K562 (cell line): Measurements from ENCODE around the gene ABCA7. TPM values are rescaled to one million over a fixed set of nuclear protein-coding genes. Genes with fewer than 3 reads are reported as not detected.
A peak's percentile ranks its signal among the peaks of the same experiment; 100 is the strongest.

Source experiments
- ATAC-seq: fragments of 200-7000 bp; cut with Tn5 transposase; 3 replicates; pipeline ENCODE4 v1.9.1; 2020; ENCODE audit warnings: moderate library complexity
- BruUV-seq: library from RNA; stranded (reverse); fragments of 400-500 nt; replicated peaks from 2 replicates; lab custom pipeline; 2021; lab: Mats Ljungman, UMichigan
- CTCF ChIA-PET: fragments of 300-600 bp; formaldehyde crosslinking; extraction: SDS; loops from one replicate; lab custom pipeline; 2021; ENCODE audit warnings: low intra/inter-chr PET ratio; lab: Yijun Ruan, JAX
- POLR2A ChIA-PET: fragments of 300-600, 350-650 bp; sonication (Branson Sonifier 250); formaldehyde crosslinking; extraction: SDS; loops from one replicate; lab custom pipeline; 2021; ENCODE audit warnings: antibody characterized with exemption, inconsistent platforms; lab: Yijun Ruan, JAX
- DNase-seq, 4 experiments: peaks; one replicate each; pipeline versions ENCODE4 v3.0.0 to v3.0.0-alpha.2; 2011 to 2018; ENCODE audit warnings: low spot score in 3 of 4, mixed read lengths in 3 of 4; ENCODE audit errors: extremely low read depth in 1 of 4
- FAIRE-seq: peaks from 2 replicates; lab custom pipeline; 2011; peaks lifted over from hg19 to GRCh38; lab: Jason Lieb, UNC
- H2AFZ ChIP-seq: 2 replicates; pipeline ENCODE4 v1.6.0; 2011; ENCODE audit warnings: low read depth, low read length, control low read depth, inconsistent platforms
- H3K27ac ChIP-seq: fragments of 200-600 bp; 3 replicates; pipeline ENCODE4 v1.8.0; 2011; ENCODE audit warnings: low read depth, mild to moderate bottlenecking, control low read depth, inconsistent platforms, low read length, moderate library complexity, mixed read lengths; ENCODE audit errors: extremely low read depth
- H3K27me3 ChIP-seq, 2 experiments: fragments of 300-600 bp in 1 of 2; 2 replicates in 1 of 2; 3 replicates in 1 of 2; pipeline versions ENCODE4 v1.6.0 to v1.8.0; 2011; ENCODE audit warnings: inconsistent platforms in 2 of 2, low read length in 2 of 2, mild to moderate bottlenecking in 1 of 2, mixed read lengths in 1 of 2, moderate library complexity in 1 of 2; ENCODE audit not compliant: control insufficient read depth in 2 of 2, insufficient read depth in 2 of 2
- H3K36me3 ChIP-seq: fragments of 300-600 bp; 3 replicates; pipeline ENCODE4 v1.8.0; 2011; ENCODE audit warnings: mild to moderate bottlenecking, low read length, inconsistent platforms; ENCODE audit not compliant: control insufficient read depth, insufficient read depth
- H3K4me1 ChIP-seq, 2 experiments: fragments of 200-600 bp in 1 of 2; replicated peaks in 1 of 2; 2 replicates in 1 of 2; 3 replicates in 1 of 2; pipeline versions ENCODE4 v1.5.1 to v1.8.0; 2011; ENCODE audit warnings: inconsistent platforms in 2 of 2, low read length in 2 of 2, mild to moderate bottlenecking in 1 of 2, mixed read lengths in 1 of 2, moderate library complexity in 1 of 2; ENCODE audit not compliant: control insufficient read depth in 2 of 2, insufficient read depth in 2 of 2
- H3K4me2 ChIP-seq: 2 replicates; pipeline ENCODE4 v1.6.1; 2011; ENCODE audit warnings: low read length, control low read depth, inconsistent platforms, mixed read lengths; ENCODE audit not compliant: insufficient read depth
- H3K4me3 ChIP-seq: fragments of 200-600 bp; sonication (generic), shearing (Covaris generic); 2 replicates; pipeline ENCODE4 v1.5.1; 2016; ENCODE audit warnings: control low read depth, inconsistent platforms
- H3K79me2 ChIP-seq: fragments of 200-600 bp; 3 replicates; pipeline ENCODE4 v1.8.0; 2011; ENCODE audit warnings: low read length, inconsistent platforms; ENCODE audit not compliant: control insufficient read depth, insufficient read depth
- H3K9ac ChIP-seq, 2 experiments: 2 replicates each; pipeline versions ENCODE4 v1.6.0 to v1.6.1; 2011; ENCODE audit warnings: low read depth in 2 of 2, low read length in 2 of 2, control low read depth in 1 of 2, inconsistent platforms in 1 of 2, mild to moderate bottlenecking in 1 of 2, mixed read lengths in 1 of 2; ENCODE audit not compliant: insufficient read depth in 1 of 2
- H3K9me1 ChIP-seq: one replicate; pipeline ENCODE4 v1.6.0; 2011; ENCODE audit warnings: inconsistent platforms, mild to moderate bottlenecking, low read length, moderate library complexity; ENCODE audit not compliant: control insufficient read depth, insufficient read depth
- H3K9me3 ChIP-seq: replicated peaks from 2 replicates; pipeline ENCODE4 v1.5.1; 2011; ENCODE audit warnings: low read depth, low read length, inconsistent platforms; ENCODE audit not compliant: control insufficient read depth, insufficient read depth
- H4K20me1 ChIP-seq: replicated peaks from 2 replicates; pipeline ENCODE4 v1.6.1; 2011; ENCODE audit warnings: low read length, inconsistent platforms, mixed read lengths; ENCODE audit not compliant: control insufficient read depth, insufficient read depth
- FOXJ2 ChIP-seq: fragments of 200-800 bp; sonication (Bioruptor generic); IDR thresholded peaks from 2 replicates; pipeline ENCODE4 v1.6.1; 2016; ENCODE audit warnings: missing genetic modification characterization, missing compliant biosample characterization
- KDM2B ChIP-seq: fragments of 250-450 bp; sonication (Bioruptor Pico); IDR thresholded peaks from 2 replicates; pipeline ENCODE4 v1.8.0; 2021; ENCODE audit warnings: mild to moderate bottlenecking, moderate library complexity
- POLR2G ChIP-seq: fragments of 200-400 bp; formaldehyde crosslinking; IDR thresholded peaks from 2 replicates; pipeline ENCODE4 v1.6.1; 2017; ENCODE audit warnings: low read depth, mild to moderate bottlenecking, antibody characterized with exemption, low read length, moderate library complexity
- RBFOX2 ChIP-seq: fragments of 200-400 bp; formaldehyde crosslinking; IDR thresholded peaks from 2 replicates; pipeline ENCODE4 v1.6.1; 2017; ENCODE audit warnings: low read depth, mild to moderate bottlenecking, low read length, moderate library complexity
- ZBTB33 ChIP-seq: sonication (generic); formaldehyde crosslinking; IDR thresholded peaks from 2 replicates; pipeline ENCODE4 v1.8.1; 2023; ENCODE audit warnings: mild to moderate bottlenecking, missing genetic modification reagents
- WGBS: fragments of 100-300 bp; shearing (Covaris generic); methylation state at CpG from one replicate; pipeline ENCODE4 v1.1.6; 2016; ENCODE audit warnings: low coverage, mixed read lengths; ENCODE audit not compliant: insufficient coverage; ENCODE audit errors: missing lambda C conversion rate; 5-methylcytosine and 5-hydroxymethylcytosine counted together
- in situ Hi-C: fragments of 300-500 bp; cut with MboI; formaldehyde crosslinking; loops from 4 replicates; pipeline ENCODE4 v1.15.0; 2018; ENCODE audit warnings: inconsistent platforms, mixed read lengths
- intact Hi-C: fragments of 100-400 bp; cut with micrococcal nuclease; formaldehyde crosslinking; loops from 2 replicates; pipeline ENCODE4 v1.14.2; 2022
- polyA plus RNA-seq, 8 experiments: library from polyadenylated mRNA; depleted of rRNA in 4 of 8; stranded (reverse) in 5 of 8; unstranded in 3 of 8; fragments of >200 nt; fragmentation: Nextera tagmentation in 2 of 8; fragmentation: Illumina TruSeq in 1 of 8; extraction: Ambion mirVana in 2 of 8; extraction: Trizol in 1 of 8; gene quantifications; 2 replicates each; pipeline versions ENCODE4 v1.2.1 to v1.2.3, GENCODE V29; 2011 to 2014; ENCODE audit warnings: inconsistent platforms in 1 of 8, missing spikeins in 1 of 8
- total RNA-seq, 7 experiments: library from RNA; depleted of rRNA in 6 of 7; stranded (reverse); fragments of >200 nt in 6 of 7; fragmentation: Illumina TruSeq in 2 of 7; extraction: Trizol in 2 of 7; gene quantifications; 2 replicates each; pipeline versions ENCODE4 v1.2.1 to v1.2.3, GENCODE V29; 2011 to 2021; ENCODE audit warnings: low replicate concordance in 1 of 7

ABCA7 gene
- total and polyA plus RNA-seq, 9 of the 15 experiments (the other 6 are each of a cell fraction or from before 2014, with no cell fraction given): 2.3 to 96.1 (median 31.2) TPM

- Histone ChIP-seq H3K27me3 (no peaks in the 10 kb centered on the region), H3K9ac (0 out of 4 replicates have a peak overlapping the region, but pooled peaks of 1 of the 2 experiments have one; percentile 17), H3K9me3 (no peaks in the 10 kb centered on the region), H3K4me3 (no peak overlapping the region), H3K9me1 (peaks cover 6% of the 10 kb centered on the region), H4K20me1 (no peaks in the 10 kb centered on the region; the same call in 1 of the 2 replicates), H3K27ac (no peak overlapping the region), H3K79me2 (no peaks in the 10 kb centered on the region), H3K4me2 (no peak overlapping the region), H3K4me1 (peaks cover 13 to 77% of the 10 kb centered on the region in 2 experiments; a peak in 4 of 5 replicates), H2AFZ (no peak overlapping the region), H3K36me3 (peaks cover 47% of the 10 kb centered on the region; the same call in 2 of the 3 replicates)
- peak; percentile 84 for TF ChIP-seq ZBTB33 (CRISPR knock-in tag)
- TF ChIP-seq KDM2B (CRISPR knock-in tag): no peak
- TF ChIP-seq FOXJ2 (tag): no peak
- TF ChIP-seq RBFOX2: peak; percentile 42; the same call in 1 of the 2 replicates
- 0 out of 2 replicates have a peak, but pooled peaks have one; percentile 1 for TF ChIP-seq POLR2G
- intact Hi-C loops: no loop called here
- DNase-seq (no peak), FAIRE-seq (no peak), ATAC-seq (no peak)
- in situ Hi-C loops: no loop called here
- no TSS peak for BruUV-seq
- ChIA-PET CTCF (no interaction called here), POLR2A (interaction anchor here (0.6 to 2.8 kb wide), 4 partner anchors 11 to 212 kb away, joined by 3 to 10 read pairs (median 4); partner anchors contain the start of gene WDR18)
- WGBS: 80% methylated on average over 24 of the region's 26 CpGs
These were observed 44.7 kb upstream of the ABCA7 start for GRCh38 chr19:995051-995827.
